GM12878 (cell line): ENCODE data around the gene TMUB2. TPM values are rescaled to one million over a fixed set of nuclear protein-coding genes. Genes with fewer than 3 reads are reported as not detected.

Source experiments
- CBX3 ChIP-seq: fragments of 200-600 bp; sonication (generic); IDR thresholded peaks from 2 replicates; pipeline ENCODE4 v1.6.1; 2016; ENCODE audit warnings: low read depth, borderline replicate concordance
- CUX1 ChIP-seq: IDR thresholded peaks from 2 replicates; pipeline ENCODE4 v1.6.1; 2012; ENCODE audit warnings: improper control_type of control experiment, low read depth, low read length; ENCODE audit not compliant: insufficient replicate concordance
- EZH2 ChIP-seq: IDR thresholded peaks from 2 replicates; pipeline ENCODE4 v1.6.1; 2012; ENCODE audit warnings: low read depth, mild to moderate bottlenecking, control low read depth, inconsistent platforms, low read length, borderline replicate concordance; ENCODE audit not compliant: control insufficient read depth
- IKZF1 ChIP-seq: fragments of 450-650 bp; conservative IDR thresholded peaks from 2 replicates; pipeline ENCODE4 v1.6.1; 2017; ENCODE audit warnings: antibody characterized with exemption, mild to moderate bottlenecking
- JUND ChIP-seq: IDR thresholded peaks from 2 replicates; pipeline ENCODE4 v1.6.1; 2012; ENCODE audit warnings: low read depth, mild to moderate bottlenecking, low read length, improper control_type of control experiment, moderate library complexity
- MAX ChIP-seq: IDR thresholded peaks from 2 replicates; pipeline ENCODE4 v1.6.1; 2012; ENCODE audit warnings: low read depth, low read length, improper control_type of control experiment
- MEF2A ChIP-seq: IDR thresholded peaks from 2 replicates; pipeline ENCODE4 v1.6.1; 2011; ENCODE audit warnings: low read depth, mild to moderate bottlenecking, low read length, moderate library complexity; ENCODE audit not compliant: insufficient read depth
- MXI1 ChIP-seq: fragments of 150-350 bp; IDR thresholded peaks from 2 replicates; pipeline ENCODE4 v1.6.1; 2011; ENCODE audit warnings: low read depth, mild to moderate bottlenecking, inconsistent platforms, low read length, improper control_type of control experiment
- NFIC ChIP-seq: IDR thresholded peaks from 2 replicates; pipeline ENCODE4 v1.6.1; 2012; ENCODE audit warnings: low read depth, mild to moderate bottlenecking, inconsistent platforms, low read length, moderate library complexity
- NR2C2 ChIP-seq: IDR thresholded peaks from 2 replicates; pipeline ENCODE4 v1.6.1; 2011; ENCODE audit warnings: borderline replicate concordance, low read depth; ENCODE audit not compliant: control insufficient read depth, insufficient read length
- NRF1 ChIP-seq: conservative IDR thresholded peaks from 2 replicates; pipeline ENCODE4 v1.6.1; 2011; ENCODE audit warnings: mild to moderate bottlenecking, low read depth, low read length, improper control_type of control experiment
- POLR2AphosphoS2 ChIP-seq: IDR thresholded peaks from 2 replicates; pipeline ENCODE4 v1.6.1; 2011; ENCODE audit warnings: low read depth, mild to moderate bottlenecking, low read length, improper control_type of control experiment, moderate library complexity
- RAD51 ChIP-seq: fragments of 450-650 bp; IDR thresholded peaks from 2 replicates; pipeline ENCODE4 v1.6.1; 2016; ENCODE audit warnings: moderate library complexity, mild to moderate bottlenecking, inconsistent platforms
- RB1 ChIP-seq: fragments of 450-650 bp; formaldehyde crosslinking; IDR thresholded peaks from 2 replicates; pipeline ENCODE4 v1.6.1; 2017; ENCODE audit warnings: mild to moderate bottlenecking, borderline replicate concordance
- SPI1 ChIP-seq: IDR thresholded peaks from 2 replicates; pipeline ENCODE4 v1.6.1; 2011; ENCODE audit warnings: low read depth, mild to moderate bottlenecking, low read length, moderate library complexity, borderline replicate concordance; ENCODE audit not compliant: insufficient read depth
- SUPT20H ChIP-seq: IDR thresholded peaks from 2 replicates; pipeline ENCODE4 v1.6.1; 2011; ENCODE audit warnings: low read depth, mild to moderate bottlenecking, low read length, moderate library complexity, borderline replicate concordance; ENCODE audit not compliant: control insufficient read depth
- USF1 ChIP-seq: IDR thresholded peaks from 2 replicates; pipeline ENCODE4 v1.6.1; 2011; ENCODE audit warnings: borderline replicate concordance, low read depth, mild to moderate bottlenecking, moderate library complexity, mixed read lengths, low read length; ENCODE audit not compliant: insufficient read depth; ENCODE audit errors: extremely low read length
- WRNIP1 ChIP-seq: IDR thresholded peaks from 2 replicates; pipeline ENCODE4 v1.6.1; 2011; ENCODE audit warnings: low read depth, low read length, improper control_type of control experiment, borderline replicate concordance
- YY1 ChIP-seq: IDR thresholded peaks from 2 replicates; pipeline ENCODE4 v1.6.1; 2011; ENCODE audit warnings: low read depth, mild to moderate bottlenecking, low read length
- ZNF207 ChIP-seq: fragments of 450-650 bp; IDR thresholded peaks from 2 replicates; pipeline ENCODE4 v1.6.1; 2014; ENCODE audit warnings: antibody characterized with exemption, mild to moderate bottlenecking, borderline replicate concordance
- ZZZ3 ChIP-seq: IDR thresholded peaks from 2 replicates; pipeline ENCODE4 v1.6.1; 2011; ENCODE audit warnings: low read depth; ENCODE audit not compliant: control insufficient read depth, insufficient read length
- polyA plus RNA-seq, 11 experiments: library from polyadenylated mRNA; depleted of rRNA in 4 of 11; unstranded in 6 of 11; stranded (reverse) in 5 of 11; fragments of >200 nt; fragmentation: Nextera tagmentation in 4 of 11; fragmentation: Illumina TruSeq in 1 of 11; extraction: Ambion mirVana in 4 of 11; extraction: Trizol in 1 of 11; gene quantifications; 1 replicate in 1 of 11; 2 replicates in 10 of 11; pipeline versions ENCODE4 v1.2.1 to v1.2.3, GENCODE V29; 2011 to 2016; ENCODE audit warnings: inconsistent platforms in 2 of 11, missing spikeins in 2 of 11, low read depth in 1 of 11
- total RNA-seq, 4 experiments: library from RNA; depleted of rRNA in 3 of 4; stranded (reverse); fragments of >200 nt in 3 of 4; fragmentation: Illumina TruSeq in 1 of 4; extraction: Trizol in 1 of 4; gene quantifications; 2 replicates each; pipeline versions ENCODE4 v1.2.1 to v1.2.3, GENCODE V29; 2013 to 2021

The TMUB2 gene
- total and polyA plus RNA-seq, 10 of the 15 experiments (the other 5 are each of a cell fraction or from before 2014, with no cell fraction given): 4.3 to 34.0 (median 20.0) TPM

- TF ChIP-seq MAX (no peak), IKZF1 (no peak), NRF1 (no peak), MEF2A (no peak), MXI1 (no peak), EZH2 (no peak), WRNIP1 (no peak), NFIC (peak; percentile 18; the same call in 1 of the 2 replicates), NR2C2 (no peak), SUPT20H (no peak), ZNF207 (no peak), RB1 (no peak), SPI1 (no peak), JUND (no peak), CBX3 (no peak), YY1 (no peak), USF1 (peak; percentile 36), RAD51 (peak; percentile 92), ZZZ3 (no peak), POLR2AphosphoS2 (no peak), CUX1 (no peak)
Measured at GRCh38 chr17:44159519-44160210, 27.1 kb upstream of the TMUB2 start (continued).
